Measurements from ENCODE around the gene KTN1.
A peak's percentile ranks its signal among the peaks of the same experiment; 100 is the strongest.

Gene KTN1

DNA sequence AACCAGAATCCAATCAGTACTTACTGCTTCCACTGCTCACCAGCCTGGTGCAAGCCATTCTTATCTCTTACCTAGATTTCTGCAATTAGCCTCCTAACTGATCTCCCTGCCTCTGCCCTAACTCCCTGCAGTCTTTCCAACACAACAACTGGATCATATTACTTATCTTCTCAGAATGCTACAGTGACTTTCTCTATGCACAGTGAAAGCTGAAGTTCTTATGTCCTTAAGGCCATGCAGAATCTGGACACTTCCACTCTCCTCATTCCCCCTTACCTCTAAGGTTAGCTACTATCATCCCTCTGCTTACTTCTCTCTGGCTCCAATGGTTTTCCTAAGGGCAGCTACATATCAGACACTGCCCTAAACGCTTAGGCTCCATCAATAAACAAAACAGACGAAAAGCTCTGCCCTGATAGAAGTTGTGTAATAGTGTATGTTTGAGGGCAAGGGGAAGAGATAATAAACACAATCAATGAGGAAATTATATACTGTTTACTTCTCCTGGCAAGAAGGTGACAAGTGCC is 4.0 kb downstream of the KTN1 start:
- peaks cover 37% of the 10 kb centered on the region for H3K4me1 ChIP-seq (ENCODE audit: insufficient read depth, low read length)
- ATAC-seq (ENCODE audit: insufficient read depth, low read depth): no peak
- peaks cover 74% of the 10 kb centered on the region for H4K20me1 ChIP-seq (ENCODE audit: insufficient read depth, low read length)
- no peaks in the 10 kb centered on the region for H3K27me3 ChIP-seq (ENCODE audit: insufficient read depth, low read length, poor library complexity)
- no peak overlapping the region for H3K27ac ChIP-seq (ENCODE audit: low read length)
- no peak overlapping the region for H3K9ac ChIP-seq (ENCODE audit: low read depth, low read length)
- no peak overlapping the region for H2AFZ ChIP-seq (ENCODE audit: low read depth, low read length)
- no peak overlapping the region for H3K4me3 ChIP-seq (ENCODE audit: low read depth in 1 of 2, low read length in 2 of 2)
- DNase-seq: no peak
- TF ChIP-seq EZH2 (IDR thresholded peaks at IDR 0.05; ENCODE audit: borderline replicate concordance, low read depth, low read length, severe bottlenecking): no peak
- TF ChIP-seq, protein P1, sequence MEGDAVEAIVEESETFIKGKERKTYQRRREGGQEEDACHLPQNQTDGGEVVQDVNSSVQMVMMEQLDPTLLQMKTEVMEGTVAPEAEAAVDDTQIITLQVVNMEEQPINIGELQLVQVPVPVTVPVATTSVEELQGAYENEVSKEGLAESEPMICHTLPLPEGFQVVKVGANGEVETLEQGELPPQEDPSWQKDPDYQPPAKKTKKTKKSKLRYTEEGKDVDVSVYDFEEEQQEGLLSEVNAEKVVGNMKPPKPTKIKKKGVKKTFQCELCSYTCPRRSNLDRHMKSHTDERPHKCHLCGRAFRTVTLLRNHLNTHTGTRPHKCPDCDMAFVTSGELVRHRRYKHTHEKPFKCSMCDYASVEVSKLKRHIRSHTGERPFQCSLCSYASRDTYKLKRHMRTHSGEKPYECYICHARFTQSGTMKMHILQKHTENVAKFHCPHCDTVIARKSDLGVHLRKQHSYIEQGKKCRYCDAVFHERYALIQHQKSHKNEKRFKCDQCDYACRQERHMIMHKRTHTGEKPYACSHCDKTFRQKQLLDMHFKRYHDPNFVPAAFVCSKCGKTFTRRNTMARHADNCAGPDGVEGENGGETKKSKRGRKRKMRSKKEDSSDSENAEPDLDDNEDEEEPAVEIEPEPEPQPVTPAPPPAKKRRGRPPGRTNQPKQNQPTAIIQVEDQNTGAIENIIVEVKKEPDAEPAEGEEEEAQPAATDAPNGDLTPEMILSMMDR (IDR thresholded peaks at IDR 0.05; ENCODE audit: borderline replicate concordance, extremely low read depth, low read length, poor library complexity, severe bottlenecking): no peak
- peak overlapping the region; percentile 0; the same call in 1 of the 2 replicates for H3K4me2 ChIP-seq (ENCODE audit: insufficient read depth, low read length)
- no peaks in the 10 kb centered on the region for H3K9me3 ChIP-seq (ENCODE audit: insufficient read depth, low read length, severe bottlenecking)
- H3K36me3 ChIP-seq (ENCODE audit: insufficient read depth, low read length): peaks cover 4% of the 10 kb centered on the region; the same call in 1 of the 2 replicates
- peaks cover 94% of the 10 kb centered on the region for H3K79me2 ChIP-seq (ENCODE audit: insufficient read depth, low read length)

DNA sequence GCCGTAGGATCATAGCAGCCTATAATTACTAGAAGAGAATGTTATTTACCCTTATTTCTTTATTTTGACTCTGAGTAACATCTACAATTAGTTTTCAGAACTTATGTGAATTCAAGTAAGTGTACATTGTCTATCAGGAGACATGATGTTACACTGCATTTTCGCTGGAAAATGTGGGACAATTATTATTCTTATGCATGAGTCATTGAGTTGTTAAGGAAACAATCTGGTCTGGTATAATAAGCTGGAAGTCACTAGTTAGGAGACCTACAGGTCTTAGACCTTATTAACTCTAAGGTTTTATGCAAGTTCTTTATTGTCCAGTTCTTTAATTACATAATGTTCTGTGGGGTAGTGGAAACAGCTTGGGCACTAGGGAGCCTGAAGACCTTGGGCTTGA is 5.8 kb downstream of the KTN1 start:
- Histone ChIP-seq H3K4me2 (ENCODE audit: insufficient read depth, low read length) (no peak overlapping the region), H3K9me3 (ENCODE audit: insufficient read depth, low read length, severe bottlenecking) (no peaks in the 10 kb centered on the region), H2AFZ (ENCODE audit: low read depth, low read length) (no peak overlapping the region), H3K27me3 (ENCODE audit: insufficient read depth, low read length, poor library complexity) (no peaks in the 10 kb centered on the region), H3K9ac (ENCODE audit: low read depth, low read length) (no peak overlapping the region), H4K20me1 (ENCODE audit: insufficient read depth, low read length) (peaks cover 84% of the 10 kb centered on the region), H3K79me2 (ENCODE audit: insufficient read depth, low read length) (peaks cover 98% of the 10 kb centered on the region), H3K4me1 (ENCODE audit: insufficient read depth, low read length) (peaks cover 31% of the 10 kb centered on the region), H3K27ac (ENCODE audit: low read length) (no peak overlapping the region), H3K36me3 (ENCODE audit: insufficient read depth, low read length) (no peaks in the 10 kb centered on the region; the same call in 1 of the 2 replicates), H3K4me3 (ENCODE audit: low read depth in 1 of 2, low read length in 2 of 2) (no peak overlapping the region)
- TF ChIP-seq EZH2 (IDR thresholded peaks at IDR 0.05; ENCODE audit: borderline replicate concordance, low read depth, low read length, severe bottlenecking): no peak
- TF ChIP-seq, protein P1 (IDR thresholded peaks at IDR 0.05; ENCODE audit: borderline replicate concordance, extremely low read depth, low read length, poor library complexity, severe bottlenecking): no peak
- no peak for DNase-seq
- ATAC-seq (ENCODE audit: insufficient read depth, low read depth): no peak

DNA sequence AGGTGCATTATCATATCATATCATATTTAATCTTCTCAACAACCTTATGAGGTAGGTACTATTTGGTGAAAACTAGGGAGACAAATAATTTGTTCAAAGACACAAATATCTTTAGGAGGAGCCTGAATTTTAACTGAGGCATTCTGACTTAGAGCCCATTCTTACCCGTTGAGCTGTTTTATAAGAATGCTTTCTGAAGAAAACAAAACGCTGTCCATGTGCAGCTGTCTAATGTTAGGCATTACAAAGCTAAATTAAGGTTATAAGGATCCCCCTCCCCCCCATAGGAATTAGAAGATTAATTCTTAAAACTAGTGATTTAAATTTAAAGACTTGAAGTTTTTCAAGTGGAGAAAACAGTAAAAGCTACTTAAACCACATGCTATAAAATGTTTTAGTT is 6.4 kb downstream of the KTN1 start:
- ATAC-seq (ENCODE audit: insufficient read depth, low read depth) (no peak), DNase-seq (no peak)
- H3K4me3 ChIP-seq (ENCODE audit: low read depth in 1 of 2, low read length in 2 of 2): no peak overlapping the region
- H4K20me1 ChIP-seq (ENCODE audit: insufficient read depth, low read length): peaks cover 84% of the 10 kb centered on the region
- H3K36me3 ChIP-seq (ENCODE audit: insufficient read depth, low read length): no peaks in the 10 kb centered on the region
- H3K9ac ChIP-seq (ENCODE audit: low read depth, low read length): no peak overlapping the region
- no peak overlapping the region for H3K4me2 ChIP-seq (ENCODE audit: insufficient read depth, low read length)
- no peak overlapping the region for H3K27ac ChIP-seq (ENCODE audit: low read length)
- no peaks in the 10 kb centered on the region for H3K27me3 ChIP-seq (ENCODE audit: insufficient read depth, low read length, poor library complexity)
- no peak overlapping the region for H2AFZ ChIP-seq (ENCODE audit: low read depth, low read length)
- TF ChIP-seq, protein P1 (IDR thresholded peaks at IDR 0.05; ENCODE audit: borderline replicate concordance, extremely low read depth, low read length, poor library complexity, severe bottlenecking): no peak
- no peak for TF ChIP-seq EZH2 (IDR thresholded peaks at IDR 0.05; ENCODE audit: borderline replicate concordance, low read depth, low read length, severe bottlenecking)
- H3K79me2 ChIP-seq (ENCODE audit: insufficient read depth, low read length): peaks cover 98% of the 10 kb centered on the region
- peaks cover 26% of the 10 kb centered on the region for H3K4me1 ChIP-seq (ENCODE audit: insufficient read depth, low read length)
- H3K9me3 ChIP-seq (ENCODE audit: insufficient read depth, low read length, severe bottlenecking): no peaks in the 10 kb centered on the region
